Panc1 (cell line): ENCODE data around the gene AQP12B. TPM values are rescaled to one million over a fixed set of nuclear protein-coding genes. Genes with fewer than 3 reads are reported as not detected.
A peak's percentile ranks its signal among the peaks of the same experiment; 100 is the strongest.
"Not testable (repeated sequence)": the region's sequence is repeated elsewhere in the genome, so short reads cannot be mapped to it uniquely, and the experiment has no call there.

Source experiments
- ATAC-seq: fragments of 200-7000 bp; cut with Tn5 transposase; 2 replicates; pipeline ENCODE4 v1.9.1; 2020; ENCODE audit warnings: mild to moderate bottlenecking, moderate library complexity
- BruUV-seq: library from RNA; stranded (reverse); fragments of 400-500 nt; replicated peaks from 2 replicates; lab custom pipeline; 2021; lab: Mats Ljungman, UMichigan
- CTCF ChIA-PET: fragments of 300-600 bp; sonication (Branson Sonifier 250); formaldehyde crosslinking; loops from one replicate; lab custom pipeline; 2022; ENCODE audit warnings: antibody characterized with exemption; lab: Charles Lee
- POLR2A ChIA-PET: fragments of 300-600 bp; sonication (Branson Sonifier 250); formaldehyde crosslinking; loops from one replicate; lab custom pipeline; 2022; ENCODE audit warnings: antibody characterized with exemption; lab: Charles Lee
- DNase-seq: peaks from one replicate; pipeline ENCODE4 v3.0.0-alpha.2; 2010; ENCODE audit warnings: low read depth, low spot score
- H3K27ac ChIP-seq: 2 replicates; pipeline ENCODE4 v1.5.1; 2011; ENCODE audit warnings: mild to moderate bottlenecking, low read length, inconsistent platforms
- H3K27me3 ChIP-seq: fragments of 200-500 bp; sonication (Bioruptor generic); 2 replicates; pipeline ENCODE4 v1.6.0; 2014; ENCODE audit warnings: low read length, inconsistent platforms; ENCODE audit not compliant: control insufficient read depth, insufficient read depth
- H3K36me3 ChIP-seq: fragments of 200-500 bp; sonication (Bioruptor generic); 2 replicates; pipeline ENCODE4 v1.5.1; 2014; ENCODE audit warnings: inconsistent platforms, mild to moderate bottlenecking, low read length, moderate library complexity; ENCODE audit not compliant: control insufficient read depth, insufficient read depth
- H3K4me1 ChIP-seq: 2 replicates; pipeline ENCODE4 v1.5.1; 2011; ENCODE audit warnings: inconsistent platforms, mild to moderate bottlenecking, low read length, moderate library complexity; ENCODE audit not compliant: control insufficient read depth, insufficient read depth
- H3K4me3 ChIP-seq, 2 experiments: 2 replicates each; pipeline ENCODE4 v1.5.1; 2011 to 2012; ENCODE audit warnings: low read depth in 2 of 2, low read length in 2 of 2, mild to moderate bottlenecking in 2 of 2, inconsistent platforms in 1 of 2, moderate library complexity in 1 of 2
- H3K9me3 ChIP-seq: fragments of 200-500 bp; sonication (Bioruptor generic); 2 replicates; pipeline ENCODE4 v1.5.1; 2014; ENCODE audit warnings: low read depth, mild to moderate bottlenecking, inconsistent platforms, low read length, moderate library complexity; ENCODE audit not compliant: control insufficient read depth, insufficient read depth
- REST ChIP-seq, 2 experiments: IDR thresholded peaks; 2 replicates each; pipeline ENCODE4 v1.6.1; 2011 to 2012; ENCODE audit warnings: low read depth in 2 of 2, control low read depth in 1 of 2, low read length in 1 of 2, mild to moderate bottlenecking in 1 of 2, moderate library complexity in 1 of 2; ENCODE audit not compliant: insufficient read depth in 1 of 2
- TCF7L2 ChIP-seq: IDR thresholded peaks from 2 replicates; pipeline ENCODE4 v1.6.1; 2011; ENCODE audit warnings: mild to moderate bottlenecking, low read depth, low read length, inconsistent platforms
- in situ Hi-C: cut with HindIII; loops from 2 replicates; pipeline ENCODE4 v1.10.0; 2016; ENCODE audit warnings: low sequenced_read_pairs, low pct_unique_long_range_greater_than_20kb
- intact Hi-C: fragments of 100-400 bp; cut with micrococcal nuclease; formaldehyde crosslinking; loops from one replicate; pipeline ENCODE4 v1.10.0; 2022; ENCODE audit not compliant: unreplicated experiment
- total RNA-seq: library from RNA; stranded (reverse); gene quantifications from one replicate; pipeline ENCODE4 v1.2.1, GENCODE V29; 2021; ENCODE audit not compliant: unreplicated experiment

The AQP12B gene
- total RNA-seq, 1 experiment from 2014 or later = not detected

- ATAC-seq (no peak), DNase-seq (no peak)
- no peaks in the 10 kb centered on the region for H3K4me1 ChIP-seq
- H3K27me3 ChIP-seq = no peaks in the 10 kb centered on the region
- BruUV-seq = no TSS peak
- H3K36me3 ChIP-seq = no peaks in the 10 kb centered on the region
- intact Hi-C loops (no loop called here), in situ Hi-C loops (no loop called here)
- TF ChIP-seq TCF7L2 (no peak), REST (IDR thresholded peaks at IDR 0.05; ENCODE audit: insufficient read depth in 1 of 2, low read depth in 2 of 2, low read length in 1 of 2) (no peak)
- no peak overlapping the region for H3K4me3 ChIP-seq
- ChIA-PET POLR2A (no interaction called here), CTCF (no interaction called here)
- no peaks in the 10 kb centered on the region for H3K9me3 ChIP-seq
- no peak overlapping the region for H3K27ac ChIP-seq
Measured at GRCh38 chr2:240701091-240701735, 18.5 kb upstream of the AQP12B start.

GRCh38 chr2:240700616-240701015 is 17.9 kb upstream of the AQP12B start:
- BruUV-seq, H3K4me1 ChIP-seq, DNase-seq, H3K36me3 ChIP-seq, ATAC-seq, in situ Hi-C loops, H3K27ac ChIP-seq, CTCF ChIA-PET, H3K27me3 ChIP-seq, H3K4me3 ChIP-seq, POLR2A ChIA-PET, H3K9me3 ChIP-seq, intact Hi-C loops: not testable (repeated sequence)

GRCh38 chr2:240699835-240700234 is 17.1 kb upstream of the AQP12B start:
- H3K9me3 ChIP-seq, H3K27me3 ChIP-seq, intact Hi-C loops, H3K4me1 ChIP-seq, H3K27ac ChIP-seq, H3K4me3 ChIP-seq, in situ Hi-C loops, DNase-seq, BruUV-seq, POLR2A ChIA-PET, H3K36me3 ChIP-seq, ATAC-seq: not testable (repeated sequence)
- CTCF ChIA-PET = interaction anchor here (0.6 kb wide), 1 partner anchor 134 kb away, joined by 3 read pairs; no protein-coding TSS in a partner anchor

- H3K4me1 ChIP-seq, H3K27ac ChIP-seq, H3K27me3 ChIP-seq, H3K36me3 ChIP-seq, H3K4me3 ChIP-seq, BruUV-seq, CTCF ChIA-PET, in situ Hi-C loops, intact Hi-C loops, POLR2A ChIA-PET, DNase-seq, H3K9me3 ChIP-seq: not testable (repeated sequence)
- ATAC-seq = peak; percentile 62
Measured at GRCh38 chr2:240698852-240699561, 16.3 kb upstream of the AQP12B start.

- in situ Hi-C loops, POLR2A ChIA-PET, H3K36me3 ChIP-seq, H3K27me3 ChIP-seq, H3K4me3 ChIP-seq, DNase-seq, ATAC-seq, BruUV-seq, CTCF ChIA-PET, intact Hi-C loops, H3K27ac ChIP-seq, H3K9me3 ChIP-seq, H3K4me1 ChIP-seq: not testable (repeated sequence)
Measured at GRCh38 chr2:240696469-240696868, 13.8 kb upstream of the AQP12B start.

- CTCF ChIA-PET, H3K27me3 ChIP-seq, POLR2A ChIA-PET, H3K4me1 ChIP-seq, H3K4me3 ChIP-seq, ATAC-seq, DNase-seq, H3K9me3 ChIP-seq, H3K36me3 ChIP-seq, in situ Hi-C loops, intact Hi-C loops, BruUV-seq, H3K27ac ChIP-seq: not testable (repeated sequence)
Measured at GRCh38 chr2:240695593-240695992, 12.9 kb upstream of the AQP12B start.
